Astrocyte (in vitro differentiated cells and primary cell): ENCODE measurements around the gene UBLCP1. TPM values are rescaled to one million over a fixed set of nuclear protein-coding genes. Genes with fewer than 3 reads are reported as not detected.

ENCODE experiments used
- DNase-seq: peaks from one replicate; pipeline ENCODE4 v3.0.0-alpha.2; 2010; ENCODE audit warnings: low read depth
- FAIRE-seq: peaks from 2 replicates; lab custom pipeline; 2011; peaks lifted over from hg19 to GRCh38; lab: Jason Lieb, UNC
- H2AFZ ChIP-seq: 2 replicates; pipeline ENCODE4 v1.6.0; 2012; ENCODE audit warnings: low read depth, low read length, inconsistent platforms
- H3K27ac ChIP-seq: 2 replicates; pipeline ENCODE4 v1.5.1; 2011; ENCODE audit warnings: low read depth, low read length, inconsistent platforms
- H3K27me3 ChIP-seq: 2 replicates; pipeline ENCODE4 v1.6.0; 2011; ENCODE audit warnings: low read length, inconsistent platforms; ENCODE audit not compliant: insufficient read depth
- H3K36me3 ChIP-seq: 2 replicates; pipeline ENCODE4 v1.5.1; 2011; ENCODE audit warnings: low read length, inconsistent platforms; ENCODE audit not compliant: insufficient read depth
- H3K4me1 ChIP-seq: 2 replicates; pipeline ENCODE4 v1.5.1; 2011; ENCODE audit warnings: low read length, inconsistent platforms; ENCODE audit not compliant: insufficient read depth
- H3K4me2 ChIP-seq: 2 replicates; pipeline ENCODE4 v1.6.0; 2012; ENCODE audit warnings: low read length, inconsistent platforms
- H3K4me3 ChIP-seq: 2 replicates; pipeline ENCODE4 v1.5.1; 2011; ENCODE audit warnings: low read depth, mild to moderate bottlenecking, low read length, inconsistent platforms; ENCODE audit not compliant: insufficient read depth
- H3K79me2 ChIP-seq: 2 replicates; pipeline ENCODE4 v1.6.0; 2012; ENCODE audit warnings: mild to moderate bottlenecking, low read length, inconsistent platforms; ENCODE audit not compliant: insufficient read depth
- H3K9ac ChIP-seq: 2 replicates; pipeline ENCODE4 v1.6.0; 2012; ENCODE audit warnings: mild to moderate bottlenecking, low read length, inconsistent platforms
- H3K9me3 ChIP-seq: 2 replicates; pipeline ENCODE4 v1.5.1; 2012; ENCODE audit warnings: low read depth, mild to moderate bottlenecking, low read length, inconsistent platforms; ENCODE audit not compliant: insufficient read depth
- H4K20me1 ChIP-seq: 2 replicates; pipeline ENCODE4 v1.6.0; 2012; ENCODE audit warnings: low read length, inconsistent platforms; ENCODE audit not compliant: insufficient read depth
- H3K27ac Mint-ChIP-seq: one replicate; pipeline ENCODE4 v1.8.0; 2021; ENCODE audit warnings: mild to moderate bottlenecking, mixed read lengths; ENCODE audit not compliant: unreplicated experiment
- H3K27me3 Mint-ChIP-seq: one replicate; pipeline ENCODE4 v1.8.0; 2021; ENCODE audit warnings: low read depth, mixed read lengths; ENCODE audit not compliant: unreplicated experiment
- H3K36me3 Mint-ChIP-seq: one replicate; pipeline ENCODE4 v1.8.0; 2021; ENCODE audit warnings: low read depth, mixed read lengths; ENCODE audit not compliant: unreplicated experiment
- H3K4me1 Mint-ChIP-seq: one replicate; pipeline ENCODE4 v1.8.0; 2021; ENCODE audit warnings: low read depth, mixed read lengths; ENCODE audit not compliant: unreplicated experiment
- H3K4me3 Mint-ChIP-seq: one replicate; pipeline ENCODE4 v1.8.0; 2021; ENCODE audit warnings: mild to moderate bottlenecking, moderate library complexity, mixed read lengths; ENCODE audit not compliant: unreplicated experiment
- H3K9me3 Mint-ChIP-seq: one replicate; pipeline ENCODE4 v1.8.0; 2021; ENCODE audit warnings: mild to moderate bottlenecking, mixed read lengths; ENCODE audit not compliant: unreplicated experiment
- CTCF ChIP-seq: IDR thresholded peaks from 2 replicates; pipeline ENCODE4 v1.5.1; 2011; ENCODE audit warnings: low read depth, mild to moderate bottlenecking, inconsistent platforms, low read length, moderate library complexity; ENCODE audit not compliant: insufficient read depth
- EZH2 ChIP-seq: IDR thresholded peaks from 2 replicates; pipeline ENCODE4 v1.6.1; 2012; ENCODE audit warnings: mild to moderate bottlenecking, low read length, inconsistent platforms; ENCODE audit not compliant: insufficient read depth
- total RNA-seq: library from RNA; stranded (reverse); gene quantifications from 2 replicates; pipeline ENCODE4 v1.2.1, GENCODE V29; 2021

The UBLCP1 gene
- total RNA-seq, 1 donor from 2014 or later, result 31.3 TPM

DNA sequence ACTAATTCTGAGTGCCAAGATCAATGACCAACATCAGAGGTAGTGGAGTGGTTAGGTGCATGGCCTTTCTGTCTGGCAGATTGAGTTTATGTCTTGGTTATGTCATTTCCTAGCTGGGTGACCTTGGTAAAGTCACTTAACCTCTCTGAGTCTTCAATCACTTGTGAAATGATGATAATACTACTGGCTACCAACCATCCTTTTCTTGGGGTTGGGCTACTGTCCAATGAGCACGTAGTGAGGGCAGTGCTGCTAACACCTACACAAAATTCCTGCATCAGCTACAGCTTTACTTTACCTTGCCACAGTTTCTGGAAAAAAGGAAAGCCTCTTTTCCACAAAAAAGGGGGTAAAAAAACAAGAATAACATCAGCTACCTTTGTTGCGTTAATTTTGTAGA, 54.8 kb downstream of the UBLCP1 start:
- Mint-ChIP-seq H3K27ac (no peak overlapping the region), H3K4me1 (no peaks in the 10 kb centered on the region), H3K27me3 (peaks cover 21% of the 10 kb centered on the region), H3K4me3 (no peak overlapping the region), H3K9me3 (no peaks in the 10 kb centered on the region), H3K36me3 (no peaks in the 10 kb centered on the region)
- TF ChIP-seq CTCF (no peak), EZH2 (no peak)
- FAIRE-seq (no peak), DNase-seq (no peak)
- no peaks in the 10 kb centered on the region for H3K36me3 ChIP-seq
- H3K4me3 ChIP-seq, result no peak overlapping the region
- H3K27me3 ChIP-seq, result no peaks in the 10 kb centered on the region
- H2AFZ ChIP-seq, result no peak overlapping the region
- H3K4me2 ChIP-seq, result no peak overlapping the region
- H3K9ac ChIP-seq, result no peak overlapping the region
- H4K20me1 ChIP-seq, result no peaks in the 10 kb centered on the region
- no peaks in the 10 kb centered on the region for H3K4me1 ChIP-seq
- no peaks in the 10 kb centered on the region for H3K9me3 ChIP-seq
- H3K27ac ChIP-seq, result no peak overlapping the region
- no peaks in the 10 kb centered on the region for H3K79me2 ChIP-seq

DNA sequence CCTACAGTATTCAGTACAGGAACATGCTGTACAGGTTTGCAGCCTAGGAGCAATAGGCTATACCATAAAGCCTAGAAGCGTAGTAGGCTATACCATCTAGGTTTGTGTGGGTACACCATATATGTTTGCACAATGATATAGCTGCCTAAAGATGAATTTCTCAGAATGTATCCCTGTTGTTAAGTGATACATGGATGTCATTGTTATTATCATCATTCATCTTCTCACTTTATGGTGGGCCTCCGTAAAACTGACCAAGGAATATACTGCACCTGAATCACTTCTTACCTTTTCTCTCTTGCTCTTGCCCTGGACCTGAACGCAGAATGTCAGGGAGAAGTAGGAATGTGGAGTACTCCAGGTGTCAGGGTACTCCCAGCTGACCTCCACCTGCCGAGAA, 55.4 kb downstream of the UBLCP1 start:
- no peaks in the 10 kb centered on the region for H3K36me3 Mint-ChIP-seq
- no peak for FAIRE-seq
- Histone ChIP-seq H3K4me3 (no peak overlapping the region), H3K27ac (no peak overlapping the region), H3K36me3 (no peaks in the 10 kb centered on the region), H3K4me2 (no peak overlapping the region), H3K9ac (no peak overlapping the region), H3K4me1 (no peaks in the 10 kb centered on the region), H4K20me1 (no peaks in the 10 kb centered on the region), H3K27me3 (no peaks in the 10 kb centered on the region), H3K9me3 (no peaks in the 10 kb centered on the region), H3K79me2 (no peaks in the 10 kb centered on the region), H2AFZ (no peak overlapping the region)
- no peak for TF ChIP-seq CTCF
- TF ChIP-seq EZH2, result no peak
- H3K9me3 Mint-ChIP-seq, result no peaks in the 10 kb centered on the region
- H3K4me1 Mint-ChIP-seq, result no peaks in the 10 kb centered on the region
- no peak overlapping the region for H3K27ac Mint-ChIP-seq
- H3K27me3 Mint-ChIP-seq, result peaks cover 18% of the 10 kb centered on the region
- no peak overlapping the region for H3K4me3 Mint-ChIP-seq
- DNase-seq, result no peak

DNA sequence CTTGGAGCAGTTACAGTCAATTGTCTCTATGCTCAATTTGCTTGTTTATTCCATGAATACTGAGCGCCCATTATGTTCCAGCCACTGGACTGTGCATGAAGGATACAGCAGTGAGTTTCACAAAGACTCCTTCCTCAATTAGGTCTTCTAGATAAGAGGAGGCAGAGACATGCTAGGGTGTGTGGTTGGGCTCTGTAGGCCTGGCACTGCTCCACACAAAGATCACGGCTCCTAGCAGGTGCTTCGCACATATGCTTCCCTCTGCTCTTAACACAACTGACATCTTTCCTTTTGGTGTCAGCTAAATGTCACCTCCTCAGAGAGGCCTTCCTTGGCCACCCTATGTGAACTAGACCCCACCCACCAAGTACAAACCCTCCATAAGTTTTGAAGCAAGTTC, 56.3 kb downstream of the UBLCP1 start:
- Histone ChIP-seq H3K79me2 (no peaks in the 10 kb centered on the region), H3K4me2 (no peak overlapping the region), H3K27ac (no peak overlapping the region), H4K20me1 (no peaks in the 10 kb centered on the region), H3K36me3 (no peaks in the 10 kb centered on the region), H3K9me3 (no peaks in the 10 kb centered on the region), H3K27me3 (no peaks in the 10 kb centered on the region), H2AFZ (no peak overlapping the region), H3K4me1 (no peaks in the 10 kb centered on the region), H3K4me3 (no peak overlapping the region), H3K9ac (no peak overlapping the region)
- H3K27ac Mint-ChIP-seq, result peak overlapping the region; percentile 31
- no peaks in the 10 kb centered on the region for H3K9me3 Mint-ChIP-seq
- H3K4me3 Mint-ChIP-seq, result no peak overlapping the region
- DNase-seq, result no peak
- no peaks in the 10 kb centered on the region for H3K4me1 Mint-ChIP-seq
- H3K36me3 Mint-ChIP-seq, result no peaks in the 10 kb centered on the region
- no peak for TF ChIP-seq CTCF
- no peak for TF ChIP-seq EZH2
- no peak for FAIRE-seq
- H3K27me3 Mint-ChIP-seq, result peaks cover 18% of the 10 kb centered on the region
